OCI-LY3 (cell line): ENCODE results near the gene RPS23.

Experiments
- CTCF ChIP-seq: fragments of 200-600, 300-600 bp; sonication (generic); IDR thresholded peaks from 2 replicates; pipeline ENCODE4 v1.5.1; 2014; ENCODE audit warnings: antibody characterized with exemption, low read length, low read depth
- EZH2phosphoT487 ChIP-seq: fragments of 200-600 bp; shearing (Covaris generic); IDR thresholded peaks from 2 replicates; pipeline ENCODE4 v1.6.1; 2018; ENCODE audit warnings: antibody characterized with exemption, mixed run types, low read depth

GRCh38 chr5:82312373-82312856, 34.3 kb upstream of the RPS23 start:
- TF ChIP-seq CTCF (peak; percentile 78), EZH2phosphoT487 (no peak)
